A673 (cell line): ENCODE measurements around the gene CWF19L1.

Experiments
- CTCF ChIP-seq: fragments of 300-800, 200-600 bp; sonication (generic); conservative IDR thresholded peaks from 2 replicates; pipeline ENCODE4 v1.5.1; 2017; ENCODE audit warnings: low read depth, mild to moderate bottlenecking, antibody characterized with exemption, low read length, moderate library complexity, mixed read lengths
- EZH2 ChIP-seq: fragments of 200-600 bp; sonication (generic); IDR thresholded peaks from 2 replicates; pipeline ENCODE4 v1.6.1; 2017; ENCODE audit warnings: borderline replicate concordance, low read depth, mild to moderate bottlenecking, mixed read lengths, antibody characterized with exemption, low read length; ENCODE audit not compliant: poor library complexity, severe bottlenecking

- TF ChIP-seq CTCF, result no peak
- no peak for TF ChIP-seq EZH2
These were observed 27.6 kb downstream of the CWF19L1 start for GRCh38 chr10:100239851-100240250.
